NCI-H345 treated with DMSO at 0.1 percent for 48 hours (cell line): ENCODE measurements around the gene PAH.

Experiments
- DNase-seq: peaks from one replicate; lab custom pipeline; 2025; ENCODE audit not compliant: unreplicated experiment; lab: John Stamatoyannopoulos, UW

The PAH gene

GRCh38 chr12:102917026-102917787, at the start of gene PAH:
TSS of gene PAH (minus strand) at chr12:102917244. CDS start at chr12:102917130, 114 bp downstream.
- DNase-seq: no peak

- DNase-seq: no peak
Observed at GRCh38 chr12:102966200-102966863, 49.3 kb upstream of the PAH start.

GRCh38 chr12:102965281-102966155, 48.5 kb upstream of the PAH start:
- no peak for DNase-seq

- DNase-seq: no peak
Observed at GRCh38 chr12:102964872-102965271, 47.8 kb upstream of the PAH start.

- DNase-seq: no peak
Observed at GRCh38 chr12:102963796-102964195, 46.8 kb upstream of the PAH start.

GRCh38 chr12:102962986-102963385, 45.9 kb upstream of the PAH start:
- DNase-seq: no peak

- no peak for DNase-seq
Observed at GRCh38 chr12:102962532-102962931, 45.5 kb upstream of the PAH start.

- peak; percentile 91 for DNase-seq
Observed at GRCh38 chr12:102961466-102961855, 44.4 kb upstream of the PAH start.

GRCh38 chr12:102960766-102961465, 43.9 kb upstream of the PAH start:
- peak; percentile 96 for DNase-seq

GRCh38 chr12:102959391-102959790, 42.3 kb upstream of the PAH start:
- DNase-seq: peak; percentile 29

GRCh38 chr12:102958830-102959176, 41.8 kb upstream of the PAH start:
- no peak for DNase-seq

GRCh38 chr12:102958073-102958829, 41.2 kb upstream of the PAH start:
- no peak for DNase-seq

- DNase-seq: peak; percentile 98
Observed at GRCh38 chr12:102957339-102958050, 40.5 kb upstream of the PAH start, which contains the start of gene ASCL1. TSS of gene ASCL1 (plus strand) at chr12:102957674. CDS start at chr12:102958245, 571 bp downstream.

GRCh38 chr12:102956738-102957327, 39.8 kb upstream of the PAH start:
- DNase-seq: peak; percentile 53

- peak; percentile 65 for DNase-seq
Observed at GRCh38 chr12:102955926-102956737, 39.1 kb upstream of the PAH start.

GRCh38 chr12:102954134-102954533, 37.1 kb upstream of the PAH start:
- peak; percentile 62 for DNase-seq

- peak; percentile 25 for DNase-seq
Observed at GRCh38 chr12:102953221-102953620, 36.2 kb upstream of the PAH start.

- DNase-seq: peak; percentile 63
Observed at GRCh38 chr12:102951841-102952240, 34.8 kb upstream of the PAH start.
